Suppressor macrophage treated with lipopolysaccharide for 4 hours (primary cell): ENCODE measurements around the gene GCK.
A peak's percentile ranks its signal among the peaks of the same experiment; 100 is the strongest.
"Not testable (repeated sequence)": the region's sequence is repeated elsewhere in the genome, so short reads cannot be mapped to it uniquely, and the experiment has no call there.

Experiments used
- DNase-seq: peaks from one replicate; pipeline ENCODE4 v3.0.0-alpha.2; 2020

Gene GCK

GRCh38 chr7:44200699-44201461, 11.6 kb upstream of the GCK start, which contains the start of gene YKT6:
TSS of gene YKT6 (plus strand) at chr7:44200978. CDS start at chr7:44201136, 158 bp downstream.
- peak; percentile 97 for DNase-seq

GRCh38 chr7:44200163-44200562, 10.9 kb upstream of the GCK start:
- not testable (repeated sequence) for DNase-seq

DNA sequence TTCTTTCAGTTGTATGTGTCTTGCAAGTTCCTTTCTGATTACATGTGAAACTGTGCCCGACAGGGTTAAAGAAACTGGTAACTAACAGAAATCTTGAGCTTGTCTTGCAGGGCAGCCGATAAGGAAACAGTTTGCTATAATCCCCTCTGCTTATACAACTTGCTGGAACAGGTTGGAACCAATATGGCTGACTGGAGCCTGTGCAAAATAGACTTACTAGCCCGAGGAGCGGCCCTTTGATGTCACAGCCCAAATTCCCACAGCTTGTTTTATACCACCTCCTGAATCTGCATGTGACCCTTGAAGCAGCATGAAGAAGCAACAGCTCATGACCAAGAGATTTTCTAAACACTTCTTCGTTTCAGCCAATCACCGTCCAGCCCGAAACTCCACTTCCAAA, 8.2 kb upstream of the GCK start:
- no peak for DNase-seq

DNA sequence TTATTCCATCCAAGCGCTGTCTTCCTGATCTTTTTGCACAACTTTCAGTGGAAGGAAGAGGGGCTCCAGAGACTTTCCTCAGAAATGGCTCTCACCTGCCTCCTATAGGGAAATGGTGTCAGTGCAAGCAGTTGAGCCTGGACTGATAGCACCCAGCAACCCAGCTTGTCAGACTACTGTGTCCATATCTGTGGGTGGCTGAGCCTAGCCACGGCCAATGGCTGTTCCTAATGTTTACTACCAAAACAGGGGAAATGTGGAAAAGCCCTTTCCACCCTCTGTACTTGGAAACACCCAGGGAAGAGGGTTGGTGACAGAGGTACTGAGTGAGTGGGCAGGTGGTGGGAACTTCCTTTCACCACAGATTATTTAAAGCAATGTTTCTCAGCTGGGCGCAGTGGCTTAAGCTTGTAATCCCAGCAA, 7.2 kb upstream of the GCK start:
- peak; percentile 40 for DNase-seq

GRCh38 chr7:44195889-44196288, 6.7 kb upstream of the GCK start:
- peak; percentile 7 for DNase-seq

GRCh38 chr7:44194562-44195145, 5.4 kb upstream of the GCK start:
- DNase-seq: no peak

GRCh38 chr7:44194069-44194468, 4.8 kb upstream of the GCK start:
- peak; percentile 15 for DNase-seq

DNA sequence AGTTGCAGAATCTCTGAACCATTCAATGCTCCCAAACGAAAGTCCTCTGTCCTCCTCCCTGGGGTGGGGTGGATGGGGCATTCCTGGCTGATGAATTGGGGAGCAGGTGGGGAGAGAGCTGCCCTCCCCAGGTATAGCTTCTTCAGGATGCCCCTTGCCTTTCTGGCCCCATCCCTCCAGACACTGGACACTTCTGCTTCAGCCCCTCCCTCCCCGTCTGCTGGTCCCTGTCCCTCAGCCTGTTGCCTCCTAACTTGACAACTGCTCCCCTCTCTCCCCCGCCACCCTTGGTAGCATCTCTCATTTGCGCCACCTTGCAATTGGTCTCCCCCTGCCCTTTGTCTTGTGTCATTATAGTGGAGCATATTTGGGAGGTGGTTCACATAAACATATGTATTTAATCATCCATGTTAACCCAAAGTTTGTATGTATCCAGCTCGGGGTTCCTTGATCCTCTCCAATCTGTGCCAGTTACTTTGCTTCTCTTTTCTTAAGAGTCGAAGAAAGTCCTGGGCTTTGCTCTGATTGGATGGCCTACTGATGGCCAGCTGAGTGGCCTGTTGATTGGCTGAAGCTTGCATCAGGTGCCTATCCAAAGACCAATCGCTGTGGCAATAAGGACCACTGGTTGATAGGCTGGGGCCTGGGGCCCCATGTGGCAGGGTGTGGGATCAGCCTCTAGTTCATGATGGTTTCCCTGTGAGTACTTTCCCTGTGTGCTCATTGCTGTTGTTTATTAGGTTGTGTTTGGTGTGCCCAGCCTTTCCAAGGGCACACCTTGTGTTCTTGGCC, 4.0 kb upstream of the GCK start:
- no peak for DNase-seq

GRCh38 chr7:44191171-44191570, 1.9 kb upstream of the GCK start:
- no peak for DNase-seq

DNA sequence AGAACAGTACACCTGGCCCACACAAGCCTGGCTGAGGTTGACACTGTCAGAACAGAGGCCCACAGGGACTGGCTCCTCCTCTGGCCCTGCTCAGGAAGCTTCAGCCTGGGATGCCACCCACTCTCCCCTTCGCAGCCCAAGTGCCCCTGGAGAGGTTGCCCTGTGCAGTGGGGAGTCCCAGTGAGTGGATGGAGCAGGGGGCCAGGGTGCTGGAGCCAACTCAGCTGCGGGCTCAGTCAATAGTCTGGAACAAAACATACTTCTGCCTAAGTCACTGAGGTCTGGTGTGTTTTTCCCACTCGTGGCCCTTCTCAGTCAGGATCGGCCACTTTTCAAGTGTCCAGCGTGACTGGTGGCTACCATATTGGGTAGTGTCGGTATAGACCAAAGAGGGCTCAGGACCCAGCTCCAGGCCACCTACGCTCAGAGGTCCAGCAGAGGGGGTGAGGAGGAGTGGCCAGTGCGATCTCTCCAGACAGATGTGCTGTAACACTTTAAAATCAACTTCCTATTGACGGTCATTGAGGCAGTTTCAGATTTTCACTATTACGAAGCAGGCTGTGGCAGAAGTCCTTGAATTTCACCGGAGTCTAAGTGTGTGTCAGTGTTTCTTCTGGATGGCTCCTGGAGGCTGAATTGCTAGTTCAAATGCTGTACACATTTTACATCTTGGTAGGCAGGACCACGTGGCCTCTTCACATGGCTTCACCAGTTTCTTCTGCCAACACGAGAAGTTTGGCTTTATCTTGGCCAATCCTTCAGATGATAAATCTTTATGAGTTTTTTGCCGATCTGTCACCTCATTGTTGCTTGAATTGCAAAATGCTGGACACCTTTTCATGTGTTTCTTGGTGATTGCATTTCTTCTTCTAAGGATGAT, 994 bp upstream of the GCK start:
- no peak for DNase-seq

DNA sequence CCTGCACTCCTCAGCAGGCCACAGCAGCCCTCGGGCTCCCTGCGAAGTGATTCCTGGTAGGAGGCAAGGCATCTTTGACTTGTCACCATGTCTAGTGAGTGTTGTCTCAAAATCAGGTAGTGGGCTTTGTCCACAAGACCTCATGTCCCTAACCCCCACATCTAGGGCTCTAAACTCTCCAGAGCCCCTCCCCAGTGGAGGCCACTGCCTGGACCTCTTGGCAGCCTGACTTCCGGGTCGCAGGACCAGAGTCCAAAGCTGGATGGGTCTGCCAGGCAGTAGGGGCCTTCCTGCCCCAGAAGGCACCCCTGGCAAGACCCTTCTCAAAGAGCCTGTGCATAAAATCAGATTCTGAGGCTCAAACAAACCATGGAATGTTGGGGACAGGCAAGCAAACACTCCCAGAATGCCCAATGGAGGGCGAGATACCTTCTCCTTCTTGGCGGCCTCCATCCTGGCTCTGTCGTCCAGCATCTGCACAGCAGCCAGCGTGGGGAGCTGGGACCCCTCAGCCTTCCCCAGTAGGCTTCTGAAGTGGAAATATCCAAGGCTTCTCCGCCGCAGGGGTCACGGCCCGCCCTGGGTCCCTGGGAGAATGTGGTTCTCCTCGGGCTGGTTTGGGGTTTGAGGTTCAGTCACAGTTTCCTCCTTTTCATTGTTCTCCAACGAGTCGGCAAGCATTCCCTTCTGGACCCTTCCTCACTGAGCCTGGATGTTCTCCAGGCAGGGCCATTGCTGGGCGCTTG, 586 bp downstream of the GCK start:
- no peak for DNase-seq

GRCh38 chr7:44187636-44188416, 1.4 kb downstream of the GCK start:
- DNase-seq: no peak

DNA sequence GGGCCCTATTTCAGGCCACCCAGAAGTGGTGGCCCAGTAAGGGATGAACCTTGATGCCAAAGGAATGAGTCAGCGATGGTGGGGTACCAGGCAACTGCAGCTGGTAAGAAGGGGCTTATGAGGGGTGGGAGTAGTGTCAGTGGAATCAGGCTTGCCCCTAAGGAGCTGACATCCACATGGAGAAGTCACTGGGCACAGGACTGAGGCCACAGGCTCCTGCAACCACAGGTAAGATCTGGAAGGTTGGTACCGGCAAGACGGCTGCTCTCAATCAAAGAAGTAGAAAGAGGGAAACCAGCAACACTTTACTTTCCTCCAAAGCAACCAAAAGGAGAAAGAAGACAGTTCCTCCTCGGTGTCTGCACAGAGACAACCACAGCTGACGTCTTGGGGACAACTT, 2.5 kb downstream of the GCK start:
- DNase-seq: no peak

DNA sequence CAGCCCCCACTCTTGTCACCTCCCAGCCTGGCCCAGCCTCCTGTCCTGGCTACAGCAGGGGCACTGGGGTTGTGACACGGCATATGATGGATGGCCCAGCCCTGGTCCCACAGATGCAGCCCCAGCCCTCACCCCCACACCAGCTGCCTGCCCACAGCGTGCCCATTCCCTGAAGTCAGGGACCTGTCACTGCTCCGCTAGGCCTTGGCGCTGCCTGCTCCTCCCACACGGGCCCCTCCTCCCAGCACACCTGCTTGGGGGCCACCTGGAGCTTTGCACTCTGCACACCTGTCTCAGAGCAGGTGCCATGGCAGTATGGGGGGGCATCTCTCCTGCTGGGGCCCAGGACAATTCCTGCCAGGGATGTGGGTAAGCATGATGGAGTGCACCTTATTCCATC, 3.5 kb downstream of the GCK start:
- DNase-seq: no peak

DNA sequence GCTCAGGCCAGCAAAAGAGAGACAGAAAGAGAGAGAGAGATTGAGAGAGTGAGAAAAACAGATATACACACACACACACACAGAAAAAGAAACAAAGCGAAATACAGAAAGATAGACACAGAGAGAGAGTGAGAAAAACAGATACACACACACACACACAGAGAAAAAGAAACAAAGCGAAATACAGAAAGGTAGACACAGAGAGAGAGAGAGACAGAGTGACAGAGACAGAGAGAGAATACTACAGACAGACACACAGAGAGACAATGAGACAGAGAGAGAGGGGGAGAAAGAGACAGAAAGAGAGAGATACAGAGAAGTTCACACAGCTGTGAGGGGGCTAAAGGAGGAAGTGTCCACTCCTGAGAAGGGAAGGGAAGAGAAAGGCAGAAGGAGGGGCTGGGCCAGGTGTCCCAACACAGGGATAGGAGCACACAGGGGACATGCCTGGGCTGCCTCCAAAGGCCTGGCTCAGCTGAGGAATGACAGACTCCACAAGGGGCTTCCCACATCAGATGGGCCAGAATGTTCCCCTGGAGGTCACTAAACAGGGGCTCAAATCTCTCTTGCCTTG, 4.3 kb downstream of the GCK start:
- no peak for DNase-seq

GRCh38 chr7:44184206-44184872, 4.9 kb downstream of the GCK start:
- DNase-seq: no peak

DNA sequence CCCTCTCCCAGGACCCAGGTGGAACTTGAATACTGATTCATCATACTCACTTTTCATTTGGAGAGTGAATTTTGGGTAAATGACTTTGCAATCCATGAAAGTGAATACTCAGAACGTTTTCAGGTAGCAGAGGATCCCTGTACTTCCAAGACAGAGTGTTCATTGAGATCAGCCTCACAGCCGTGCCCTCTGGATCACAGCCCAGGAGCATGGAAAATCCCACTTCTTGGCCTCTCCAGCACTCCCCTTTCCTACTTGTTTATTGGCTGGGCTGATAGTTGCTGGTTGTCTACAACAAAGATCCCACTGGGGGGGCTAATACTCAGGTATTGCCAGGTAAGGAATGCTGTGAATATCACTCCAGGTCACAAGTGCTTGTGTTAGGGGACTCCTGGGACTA, 5.9 kb downstream of the GCK start:
- no peak for DNase-seq

DNA sequence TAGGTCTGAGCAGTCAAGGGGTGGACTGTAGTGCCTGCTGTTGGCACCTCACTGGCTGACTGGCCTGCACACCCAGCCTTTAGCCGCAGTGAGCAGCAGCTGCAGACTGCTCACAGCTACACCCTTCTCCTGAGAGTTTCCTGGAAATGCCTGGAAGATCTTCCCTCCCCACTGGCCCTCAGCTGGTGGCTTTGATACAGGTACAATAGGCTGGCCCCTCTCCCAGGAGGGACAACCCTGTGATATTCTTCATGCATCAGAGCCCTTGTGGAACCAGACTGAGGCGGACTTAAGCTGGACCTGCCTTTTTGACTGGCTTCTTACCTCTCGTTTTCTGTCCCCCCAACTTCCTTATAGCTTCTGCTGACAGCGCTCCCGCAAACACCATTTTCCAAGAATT, 6.4 kb downstream of the GCK start:
- no peak for DNase-seq

GRCh38 chr7:44180631-44181030, 8.6 kb downstream of the GCK start:
- no peak for DNase-seq

DNA sequence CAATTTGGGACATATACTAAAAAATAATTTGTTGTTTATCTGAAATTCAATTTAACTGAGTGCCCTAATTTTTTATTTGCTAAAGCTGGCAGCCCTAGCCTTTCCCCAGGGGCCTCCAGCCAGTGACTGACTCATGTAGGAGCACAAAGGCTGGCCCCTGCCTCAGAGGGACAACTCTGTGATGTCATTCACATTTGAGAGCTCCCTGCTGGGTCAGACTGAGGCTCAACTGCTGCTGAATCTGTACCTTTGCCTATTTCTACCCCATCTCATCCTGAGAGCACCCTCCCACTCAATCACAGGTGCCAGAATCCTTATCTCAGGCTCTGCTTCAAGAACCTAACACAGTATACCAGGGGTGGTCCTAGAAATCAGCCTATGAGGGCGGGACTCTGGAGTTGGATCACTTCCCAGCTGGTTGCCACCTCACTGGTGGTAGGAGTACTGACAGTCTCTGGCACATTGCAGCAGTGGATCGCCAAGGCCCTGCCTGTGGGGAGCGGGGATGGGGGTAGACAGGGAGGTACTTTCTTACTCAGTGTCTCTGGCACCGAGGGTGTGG, 11.6 kb downstream of the GCK start:
- no peak for DNase-seq
